PC-3 (cell line): Measurements from ENCODE around the gene FBRS.

Experiments used
- CTCF ChIP-seq: fragments of 300-600 bp; sonication (generic); conservative IDR thresholded peaks from 2 replicates; pipeline ENCODE4 v1.5.1; 2017; ENCODE audit warnings: antibody characterized with exemption, low read depth, mild to moderate bottlenecking, low read length
- EZH2 ChIP-seq: fragments of 300-600 bp; sonication (generic); IDR thresholded peaks from one replicate; pipeline ENCODE4 v1.6.1; 2017; ENCODE audit warnings: antibody characterized with exemption, mild to moderate bottlenecking, low read length; ENCODE audit not compliant: unreplicated experiment
- EZH2phosphoT487 ChIP-seq: fragments of 300-600 bp; sonication (generic); IDR thresholded peaks from 2 replicates; pipeline ENCODE4 v1.6.1; 2018; ENCODE audit warnings: mild to moderate bottlenecking, antibody characterized with exemption, low read length, borderline replicate concordance

DNA sequence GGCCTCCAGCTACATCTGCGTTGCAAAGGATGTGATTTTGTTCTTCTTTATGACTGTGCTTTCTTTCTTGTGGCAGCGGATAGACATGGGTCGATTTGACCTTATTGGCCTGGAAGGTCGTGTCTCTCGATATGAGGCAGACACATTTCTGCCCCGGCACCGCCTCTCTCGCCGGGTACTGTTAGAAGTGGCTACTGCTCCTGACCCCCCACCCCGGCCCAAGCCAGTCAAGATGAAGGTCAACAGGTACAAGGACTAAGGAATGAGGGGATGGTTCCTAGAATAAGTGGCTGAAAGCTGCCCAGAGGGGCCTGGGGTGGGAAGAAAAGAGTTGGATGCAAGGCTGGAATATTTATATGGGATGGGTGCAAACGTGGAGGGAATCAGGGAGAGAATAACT lies 61.9 kb downstream of the FBRS start:
- TF ChIP-seq CTCF (no peak), EZH2phosphoT487 (no peak), EZH2 (no peak)
